GM18907 (cell line): ENCODE results near the gene CLDN4.
"Not testable (repeated sequence)": the region's sequence is repeated elsewhere in the genome, so short reads cannot be mapped to it uniquely, and the experiment has no call there.

ENCODE experiments used
- ATAC-seq: cut with Tn5 transposase; IDR thresholded peaks from one replicate; pipeline ENCODE4 v1.9.1; 2021; ENCODE audit warnings: mild to moderate bottlenecking, moderate library complexity; ENCODE audit not compliant: unreplicated experiment

CLDN4 gene

DNA sequence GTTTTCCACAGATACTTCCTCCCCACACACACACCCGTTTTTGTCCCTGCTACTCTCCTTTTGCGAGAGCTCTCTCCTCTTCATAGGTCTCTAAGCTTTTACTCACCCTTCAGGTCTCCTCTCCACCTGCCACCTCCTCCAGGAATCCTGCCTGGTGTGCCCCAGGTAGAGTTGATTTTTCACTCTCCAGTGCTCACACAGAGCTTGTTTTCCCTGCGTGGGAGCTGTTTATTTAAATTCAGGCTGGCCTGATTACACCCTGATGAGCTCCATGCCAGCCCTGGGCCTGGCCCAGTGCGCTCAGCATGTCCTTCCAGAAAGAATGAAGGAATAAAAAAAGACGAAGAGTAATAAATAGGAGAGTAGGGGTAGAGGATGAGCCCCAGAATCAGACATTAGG is 7.5 kb upstream of the CLDN4 start:
- ATAC-seq: no peak

DNA sequence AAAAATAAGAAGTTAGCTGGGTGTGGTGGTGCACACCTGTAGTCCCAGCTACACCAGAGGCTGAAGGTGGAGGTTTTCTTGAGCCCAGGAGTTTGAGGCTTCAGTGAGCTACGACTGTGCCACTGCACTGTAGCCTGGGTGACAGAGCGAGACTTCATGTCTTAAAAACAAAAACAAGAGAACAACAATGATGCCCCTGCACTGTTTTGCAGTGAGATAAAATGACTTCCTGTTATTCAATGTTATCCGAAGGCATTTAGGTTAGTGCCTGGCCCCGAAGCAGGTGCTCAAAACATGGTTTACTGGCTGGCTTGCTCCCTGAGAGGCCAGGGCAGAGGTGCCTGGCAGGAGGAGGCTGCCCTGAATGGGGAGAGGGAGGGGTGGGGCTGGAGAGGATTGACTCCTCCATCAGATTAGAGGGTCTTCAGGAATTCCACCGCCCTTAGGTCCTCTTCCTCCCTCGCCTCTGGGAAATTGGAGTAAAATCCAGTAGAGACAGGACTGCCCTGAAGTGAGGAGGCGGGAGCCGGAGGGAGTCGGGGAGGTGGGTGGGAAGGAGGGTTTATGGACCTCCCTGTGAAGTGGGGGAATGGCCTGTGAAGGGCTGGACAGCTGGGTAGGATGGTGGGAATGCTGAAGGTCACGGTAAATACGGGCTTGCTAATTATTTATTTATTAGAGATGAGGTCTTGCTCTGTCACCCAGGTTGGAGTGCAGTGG is 6.8 kb upstream of the CLDN4 start:
- no peak for ATAC-seq

DNA sequence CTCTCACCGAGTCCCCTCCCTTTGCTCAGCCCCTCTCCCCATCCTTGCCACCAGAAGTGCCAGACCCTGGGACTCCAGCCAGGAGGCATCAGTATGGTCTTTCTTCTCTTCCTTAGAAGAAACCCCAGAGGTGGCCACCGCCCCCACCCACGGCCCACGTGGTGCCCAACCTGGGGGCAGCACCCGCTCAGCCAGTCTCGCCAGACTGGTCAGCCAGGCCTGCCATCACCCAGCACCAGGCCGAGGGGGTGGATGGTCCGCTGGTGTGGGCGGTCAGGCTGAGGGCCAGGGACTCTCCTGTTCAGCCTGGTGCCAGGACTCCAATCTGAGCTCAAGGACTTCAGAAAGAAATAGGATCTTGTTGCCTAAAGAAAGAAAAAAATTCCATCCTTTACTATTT is 5.8 kb upstream of the CLDN4 start:
- no peak for ATAC-seq

DNA sequence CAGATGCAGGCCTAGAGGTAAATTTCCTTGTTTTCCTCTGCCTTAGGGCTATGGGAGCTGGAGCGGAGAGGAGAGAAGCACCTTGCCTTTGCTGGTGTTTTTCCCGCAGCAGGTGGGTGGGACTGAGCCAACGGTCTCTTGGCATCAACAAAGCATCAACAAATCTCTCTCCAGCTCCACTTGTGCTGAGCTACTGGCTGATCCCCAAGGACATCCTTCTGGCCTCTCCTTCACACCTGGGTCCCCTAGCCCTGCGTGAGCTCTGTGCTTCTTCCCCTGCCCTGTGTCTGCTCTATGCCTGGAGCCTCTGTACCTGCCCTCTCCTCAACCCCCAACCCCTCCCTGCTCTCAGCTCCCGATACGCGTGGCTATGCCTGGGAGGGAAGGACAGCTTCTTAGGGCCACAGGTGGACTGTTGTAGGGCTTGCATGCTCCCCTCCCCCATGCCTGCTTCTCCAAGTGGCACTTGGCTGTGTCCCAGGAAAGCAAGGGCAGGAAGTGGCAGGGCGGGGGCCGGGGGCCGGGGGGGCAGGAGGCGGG is 3.2 kb upstream of the CLDN4 start:
- no peak for ATAC-seq

DNA sequence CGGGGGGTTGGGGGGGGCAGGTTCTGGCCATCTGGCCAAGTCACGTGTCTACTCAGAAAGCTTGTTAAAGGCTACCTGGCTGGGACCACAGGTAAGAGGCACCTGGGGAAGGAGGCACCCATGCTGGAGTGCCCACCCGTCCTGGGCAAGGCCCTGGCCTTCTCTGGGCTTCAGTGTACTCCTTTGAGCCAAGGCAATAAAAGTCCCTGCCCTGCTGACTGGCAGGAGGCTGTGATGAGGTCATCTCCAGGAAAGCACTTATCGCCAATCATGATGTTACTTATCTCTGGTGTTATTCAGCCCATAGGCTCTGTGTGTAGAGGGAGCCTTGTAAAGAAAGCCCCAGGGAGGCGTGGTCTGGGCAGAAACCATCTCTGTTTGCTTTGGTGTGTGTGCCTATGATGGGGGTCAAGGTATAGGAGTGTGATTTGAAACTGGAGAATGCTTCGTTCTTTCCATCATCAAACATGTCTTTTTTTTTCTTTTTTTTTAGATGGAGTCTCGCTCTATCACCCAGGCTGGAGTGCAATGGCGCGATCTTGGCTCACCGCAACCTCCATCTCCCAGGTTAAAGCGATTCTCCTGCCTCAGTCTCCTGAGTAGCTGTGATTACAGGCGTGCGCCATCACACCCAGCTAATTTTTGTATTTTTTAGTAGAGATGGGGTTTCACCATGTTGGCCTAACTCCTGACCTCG is 2.5 kb upstream of the CLDN4 start:
- ATAC-seq: no peak

DNA sequence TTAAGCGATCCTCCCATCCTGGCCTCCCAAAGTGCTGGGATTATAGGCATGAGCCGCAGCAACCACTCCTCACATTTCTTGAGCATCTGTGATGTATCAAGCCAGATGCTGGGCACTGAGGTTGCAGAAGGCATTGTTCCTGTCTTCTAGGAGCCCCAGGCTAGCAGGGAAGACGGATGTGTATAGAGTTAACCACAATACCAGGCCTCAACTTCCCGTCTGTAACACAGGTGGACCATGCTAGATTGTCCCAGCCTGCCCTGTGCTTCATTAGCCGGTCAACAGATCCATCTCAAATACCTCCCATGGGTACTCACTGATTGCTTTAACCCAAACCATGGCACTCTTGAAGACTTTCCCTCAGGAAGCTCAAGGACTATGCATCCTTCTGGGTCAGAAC is 1.8 kb upstream of the CLDN4 start:
- no peak for ATAC-seq

DNA sequence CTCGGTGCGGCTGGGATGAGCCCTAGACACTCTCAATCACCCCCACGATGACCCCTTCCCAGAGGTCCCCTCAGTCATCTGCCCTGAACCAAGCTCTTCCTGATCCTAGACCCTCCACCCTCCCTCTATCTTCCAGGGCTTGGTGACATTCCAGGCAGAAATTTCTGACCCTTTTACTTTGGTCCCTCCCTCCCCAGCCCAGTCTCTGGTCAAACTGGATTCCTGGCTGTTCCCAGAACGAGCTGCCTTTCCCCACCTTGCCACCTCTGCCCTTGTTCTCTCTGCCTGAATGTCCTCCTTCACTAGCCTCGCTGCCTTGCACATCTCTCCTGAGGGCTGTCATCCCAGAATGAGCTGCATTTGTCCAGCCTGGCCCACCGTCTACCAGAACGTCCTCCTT is 1.3 kb upstream of the CLDN4 start:
- ATAC-seq: no peak

DNA sequence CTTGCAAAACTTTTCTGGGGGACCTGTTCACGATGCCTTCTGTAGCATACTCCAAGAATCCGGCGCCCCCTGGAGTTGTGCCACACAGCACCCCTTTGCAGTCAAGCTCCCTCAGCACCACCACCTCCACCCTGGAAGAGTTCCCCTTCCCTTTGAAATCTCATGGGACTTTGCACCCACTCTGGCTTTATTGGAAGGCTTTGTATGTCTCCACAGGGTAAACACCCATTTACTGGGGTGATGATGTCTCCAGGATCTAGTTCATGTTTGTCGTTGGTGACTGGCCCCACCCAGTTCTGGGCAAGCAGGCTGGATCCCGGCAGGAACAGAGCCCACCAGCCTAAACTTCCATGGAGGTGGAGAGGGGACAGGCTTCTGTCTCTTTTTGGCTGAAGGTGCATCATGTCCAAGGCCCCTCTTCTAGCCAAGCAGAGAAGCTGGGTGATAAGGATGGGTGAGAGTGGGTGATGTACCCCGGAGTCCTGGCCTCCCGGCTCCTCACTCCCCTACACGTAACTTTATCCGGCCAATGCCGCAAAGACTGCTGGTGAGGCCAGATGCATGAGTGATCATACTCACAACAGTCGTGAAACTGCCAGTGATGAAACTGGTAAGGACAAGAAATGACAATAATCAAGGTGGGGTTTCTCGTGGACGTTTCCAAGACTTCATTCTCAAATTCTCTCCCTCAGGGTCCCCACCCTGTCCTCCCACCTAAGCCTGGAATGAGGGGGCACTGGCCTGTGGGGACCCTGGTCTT is 695 bp upstream of the CLDN4 start:
- ATAC-seq: no peak

DNA sequence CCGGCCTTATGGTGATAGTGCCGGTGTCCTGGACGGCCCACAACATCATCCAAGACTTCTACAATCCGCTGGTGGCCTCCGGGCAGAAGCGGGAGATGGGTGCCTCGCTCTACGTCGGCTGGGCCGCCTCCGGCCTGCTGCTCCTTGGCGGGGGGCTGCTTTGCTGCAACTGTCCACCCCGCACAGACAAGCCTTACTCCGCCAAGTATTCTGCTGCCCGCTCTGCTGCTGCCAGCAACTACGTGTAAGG is 713 bp downstream of the CLDN4 start:
- ATAC-seq: no peak

DNA sequence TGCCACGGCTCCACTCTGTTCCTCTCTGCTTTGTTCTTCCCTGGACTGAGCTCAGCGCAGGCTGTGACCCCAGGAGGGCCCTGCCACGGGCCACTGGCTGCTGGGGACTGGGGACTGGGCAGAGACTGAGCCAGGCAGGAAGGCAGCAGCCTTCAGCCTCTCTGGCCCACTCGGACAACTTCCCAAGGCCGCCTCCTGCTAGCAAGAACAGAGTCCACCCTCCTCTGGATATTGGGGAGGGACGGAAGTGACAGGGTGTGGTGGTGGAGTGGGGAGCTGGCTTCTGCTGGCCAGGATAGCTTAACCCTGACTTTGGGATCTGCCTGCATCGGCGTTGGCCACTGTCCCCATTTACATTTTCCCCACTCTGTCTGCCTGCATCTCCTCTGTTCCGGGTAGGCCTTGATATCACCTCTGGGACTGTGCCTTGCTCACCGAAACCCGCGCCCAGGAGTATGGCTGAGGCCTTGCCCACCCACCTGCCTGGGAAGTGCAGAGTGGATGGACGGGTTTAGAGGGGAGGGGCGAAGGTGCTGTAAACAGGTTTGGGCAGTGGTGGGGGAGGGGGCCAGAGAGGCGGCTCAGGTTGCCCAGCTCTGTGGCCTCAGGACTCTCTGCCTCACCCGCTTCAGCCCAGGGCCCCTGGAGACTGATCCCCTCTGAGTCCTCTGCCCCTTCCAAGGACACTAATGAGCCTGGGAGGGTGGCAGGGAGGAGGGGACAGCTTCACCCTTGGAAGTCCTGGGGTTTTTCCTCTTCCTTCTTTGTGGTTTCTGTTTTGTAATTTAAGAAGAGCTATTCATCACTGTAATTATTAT is 1.2 kb downstream of the CLDN4 start:
- no peak for ATAC-seq

DNA sequence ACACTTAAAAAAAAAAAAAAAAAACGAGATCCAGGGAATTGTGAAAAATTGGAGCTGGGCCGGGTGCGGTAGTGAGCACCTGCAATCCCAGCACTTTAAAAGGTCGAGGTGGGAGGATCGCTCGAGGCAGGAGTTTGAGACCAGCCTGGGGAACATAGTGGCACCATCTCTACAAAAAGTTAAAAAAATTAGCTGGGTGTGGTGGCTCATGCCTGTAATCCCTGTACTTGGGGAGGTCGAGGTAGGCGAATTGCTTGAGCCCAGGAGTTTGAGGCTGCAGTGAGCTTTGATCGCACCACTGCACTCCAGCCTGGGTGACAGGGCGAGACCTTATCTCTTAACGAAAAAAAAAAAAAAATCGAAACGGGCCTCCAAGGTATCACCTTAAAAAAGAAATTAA is 2.0 kb downstream of the CLDN4 start:
- ATAC-seq: no peak

DNA sequence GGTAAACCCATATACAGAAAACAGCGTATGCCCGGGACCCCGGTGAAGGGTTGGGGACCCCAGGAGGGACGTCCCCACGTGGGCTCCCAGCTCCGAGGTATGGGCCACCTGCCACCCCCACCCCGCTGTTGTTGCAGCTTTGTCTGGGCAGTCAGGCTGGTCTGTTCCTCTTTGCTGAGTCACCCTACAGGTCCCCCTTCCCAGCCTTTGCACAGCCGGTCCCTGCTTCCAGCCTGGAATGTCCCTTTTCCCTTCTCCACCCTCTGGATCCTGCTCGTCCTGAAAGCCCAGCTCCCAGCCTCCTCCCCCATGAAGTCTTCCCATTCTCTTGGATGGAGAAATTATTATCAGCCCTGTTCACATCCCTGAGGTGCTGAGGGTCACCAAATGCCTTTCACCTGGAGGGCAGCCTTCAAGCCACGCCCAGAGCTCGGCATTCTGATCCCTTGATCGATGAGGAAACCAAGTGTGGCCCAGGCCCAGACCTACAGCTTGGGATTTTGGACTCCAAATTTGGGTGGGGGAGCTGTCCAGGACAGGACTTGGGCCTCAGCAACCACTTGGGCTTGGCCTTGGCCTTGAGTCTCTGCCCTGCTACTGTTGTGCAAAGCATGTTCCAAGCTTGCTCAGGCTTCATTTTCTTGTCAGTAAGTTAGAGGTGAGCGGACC is 2.6 kb downstream of the CLDN4 start:
- ATAC-seq: no peak

DNA sequence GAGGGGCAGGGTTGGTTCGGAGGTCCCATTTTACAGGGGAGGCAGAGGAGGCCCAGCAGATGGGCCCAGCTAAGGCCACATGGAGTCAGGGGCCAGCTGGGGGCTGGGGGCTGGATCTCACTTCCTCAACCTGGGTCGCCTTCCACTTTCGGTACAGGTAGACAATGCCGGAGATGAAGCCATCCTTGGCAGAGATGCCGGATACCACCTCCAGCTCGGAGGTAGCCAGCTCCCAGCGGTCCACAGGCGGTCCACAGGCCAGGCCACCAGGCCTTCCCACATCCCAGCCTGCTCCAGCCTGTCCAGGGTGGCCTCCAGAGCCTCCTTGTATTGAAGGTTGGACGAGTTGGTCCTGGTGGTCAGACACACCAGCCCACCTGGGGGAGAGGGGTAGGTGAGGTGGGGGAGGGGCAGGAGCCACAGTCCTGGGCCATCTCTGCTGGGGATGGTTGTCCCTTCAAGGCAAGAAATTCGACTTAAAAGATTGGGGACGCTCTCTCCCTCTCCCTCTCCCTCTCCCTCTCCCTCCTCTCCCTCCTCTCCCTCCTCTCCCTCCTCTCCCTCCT is 3.9 kb downstream of the CLDN4 start:
- ATAC-seq: no peak

DNA sequence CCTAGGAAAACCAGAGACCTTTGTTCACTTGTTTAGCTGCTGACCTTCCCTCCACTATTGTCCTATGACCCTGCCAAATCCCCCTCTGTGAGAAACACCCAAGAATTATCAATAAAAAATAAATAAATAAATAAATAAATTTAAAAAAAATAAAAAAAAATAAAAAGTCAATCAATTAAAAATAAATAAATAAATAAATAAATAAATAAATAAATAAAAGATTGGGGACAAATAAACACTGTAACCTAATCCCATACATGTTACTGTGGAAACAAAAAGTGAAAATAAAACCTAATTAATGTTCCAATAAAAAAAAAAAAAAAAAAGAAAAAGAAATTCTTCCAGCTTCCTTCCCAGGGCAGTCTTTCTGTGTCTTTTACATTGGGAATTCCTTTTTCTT is 6.4 kb downstream of the CLDN4 start:
- ATAC-seq: not testable (repeated sequence)

DNA sequence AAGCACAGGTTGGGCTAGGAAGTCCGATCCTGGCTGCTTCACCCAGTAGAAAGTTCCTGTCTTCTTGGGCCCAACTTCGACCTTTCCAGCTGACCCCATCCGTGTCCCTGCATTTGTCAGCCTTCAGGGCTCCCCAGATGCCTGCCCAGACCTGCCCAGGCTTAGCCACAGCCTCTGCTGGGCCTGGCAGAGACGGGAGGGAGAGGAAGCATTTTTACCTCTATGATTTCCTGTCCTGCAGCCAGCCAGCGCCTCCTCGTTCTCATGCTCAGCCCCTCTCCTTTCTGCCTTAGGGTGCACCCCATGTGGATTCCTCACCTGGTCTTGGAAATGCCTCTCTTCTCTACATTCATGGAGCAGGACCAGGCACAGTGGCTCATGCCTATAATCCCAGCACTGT is 7.8 kb downstream of the CLDN4 start:
- no peak for ATAC-seq

DNA sequence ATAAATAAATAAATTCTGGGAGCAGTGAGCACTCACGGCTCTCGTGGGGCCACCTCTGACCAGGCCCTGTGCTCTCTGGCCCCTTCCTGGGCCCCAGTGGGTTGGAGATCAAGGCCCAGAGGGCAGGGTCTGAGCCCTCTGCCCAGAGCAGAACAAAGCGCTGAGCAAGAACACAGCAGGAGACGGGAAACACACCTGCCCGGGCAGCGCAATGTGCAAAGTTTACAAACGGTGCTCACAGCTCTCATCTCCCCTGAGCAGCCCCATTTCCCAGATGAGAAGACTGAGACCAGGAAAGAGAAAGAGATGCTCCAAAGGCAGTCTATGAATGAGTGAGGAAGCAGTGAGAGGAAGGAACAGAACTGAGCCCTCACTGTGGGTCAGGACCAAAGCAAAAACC is 8.5 kb downstream of the CLDN4 start:
- ATAC-seq: no peak

DNA sequence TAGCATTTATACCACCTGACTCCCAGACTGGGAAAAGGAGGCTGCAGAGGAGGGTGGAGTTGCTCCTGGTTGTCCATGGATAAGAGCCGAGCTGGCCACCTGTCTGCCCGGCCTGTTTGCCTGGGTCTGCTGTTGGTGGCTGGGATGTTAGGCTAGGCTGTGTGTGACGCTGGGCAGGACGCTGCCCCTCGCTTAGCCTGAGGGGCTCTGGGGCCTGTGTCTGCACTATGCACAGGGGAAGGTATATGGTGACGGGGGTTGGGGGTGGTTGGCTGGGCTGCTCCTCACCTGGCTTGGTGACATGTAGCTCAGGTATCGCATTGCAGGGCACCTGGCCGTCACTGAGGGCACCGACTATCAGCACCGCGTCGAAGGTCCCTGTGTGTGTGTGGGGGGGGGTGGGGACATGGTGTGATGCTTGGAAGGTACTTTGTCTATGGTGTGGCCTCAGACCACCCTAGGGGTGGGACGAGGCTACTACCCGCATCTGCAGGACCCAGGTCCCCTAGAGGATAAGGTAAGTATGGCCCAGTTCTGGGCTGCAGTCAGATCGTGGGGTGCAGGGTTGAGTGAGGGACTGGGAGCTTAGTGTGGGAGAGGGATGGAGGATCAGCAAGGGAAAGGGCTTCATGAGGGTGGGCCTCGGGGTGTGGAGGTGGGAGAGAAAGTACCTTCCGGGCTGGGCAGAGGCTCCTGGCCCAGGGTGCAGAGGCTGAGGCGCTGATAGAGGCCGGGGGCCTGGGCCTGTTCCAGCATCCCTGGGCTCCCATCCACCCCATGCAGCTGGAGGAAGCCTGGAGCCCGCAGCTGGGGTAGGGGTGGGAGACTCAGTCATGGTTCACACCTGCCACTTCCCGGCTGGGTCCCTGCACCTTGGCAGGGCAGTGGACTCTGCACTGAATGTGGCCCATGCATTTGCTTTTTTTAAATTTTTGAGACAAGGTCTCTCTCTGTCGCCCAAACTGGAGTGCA is 9.2 kb downstream of the CLDN4 start:
- no peak for ATAC-seq

DNA sequence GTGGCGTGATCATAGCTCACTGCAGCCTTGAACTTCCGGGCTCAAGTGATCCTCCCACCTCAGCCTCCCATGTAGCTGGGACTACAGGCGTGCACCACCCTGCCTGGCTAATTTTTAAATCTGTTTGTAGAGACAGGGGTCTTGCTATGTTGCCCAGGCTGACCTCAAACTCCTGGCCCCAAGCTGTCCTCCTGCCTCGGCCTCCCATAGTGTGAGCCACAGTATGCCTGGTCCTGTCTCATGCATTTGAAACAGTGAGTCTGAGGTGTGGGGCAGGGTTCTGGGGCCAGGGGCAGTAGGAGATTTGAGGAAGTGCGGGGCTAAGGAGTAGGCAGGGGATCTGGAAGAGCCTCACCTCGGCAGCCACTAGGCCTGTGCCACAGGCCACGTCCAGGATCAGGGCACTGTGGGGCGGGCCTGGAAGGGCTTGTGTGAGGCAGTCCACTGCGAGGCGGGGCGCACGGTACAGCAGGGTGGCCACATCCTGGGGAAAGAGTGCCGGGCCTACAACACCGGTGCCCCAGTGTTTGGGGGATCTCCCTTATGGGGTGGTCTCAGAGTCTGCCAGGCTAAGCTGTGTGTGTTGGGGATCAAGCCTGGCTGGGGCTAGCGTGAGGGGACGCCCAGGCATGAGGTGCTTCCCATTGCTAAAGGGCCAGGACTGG is 10.1 kb downstream of the CLDN4 start:
- ATAC-seq: no peak

DNA sequence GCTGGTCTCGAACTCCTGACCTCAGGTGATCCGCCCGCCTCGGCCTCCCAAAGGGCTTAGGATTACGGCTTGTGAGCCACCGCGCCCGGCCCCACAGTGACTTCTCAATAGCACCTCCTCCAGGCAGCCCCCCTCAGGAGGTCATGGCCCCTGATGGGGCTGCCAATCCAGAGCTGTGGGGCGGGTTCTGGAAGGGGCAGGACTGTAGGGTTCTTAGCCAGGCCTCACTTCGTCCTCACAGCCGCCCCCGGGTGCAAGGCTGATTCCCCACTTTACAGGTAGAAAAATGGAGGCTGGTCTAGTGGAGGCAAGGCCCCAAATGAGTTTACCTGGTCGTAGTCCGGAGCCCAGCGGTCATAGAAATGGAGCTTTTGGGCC is 10.9 kb downstream of the CLDN4 start:
- ATAC-seq: no peak
